DND-41 (cell line): ENCODE data around the gene GTF2E1.
"Not testable (repeated sequence)": the region's sequence is repeated elsewhere in the genome, so short reads cannot be mapped to it uniquely, and the experiment has no call there.

Experiments used
- ATAC-seq: fragments of 200-7000 bp; cut with Tn5 transposase; 3 replicates; pipeline ENCODE4 v1.9.1; 2021; ENCODE audit warnings: low read depth; ENCODE audit not compliant: insufficient read depth
- DNase-seq: peaks from one replicate; pipeline ENCODE4 v3.0.0-alpha.2; 2020
- H2AFZ ChIP-seq: 2 replicates; pipeline ENCODE4 v1.6.0; 2012; ENCODE audit warnings: low read depth, low read length
- H3K27ac ChIP-seq: 2 replicates; pipeline ENCODE4 v1.5.1; 2012; ENCODE audit warnings: low read length, inconsistent platforms
- H3K27me3 ChIP-seq: fragments of 200-600 bp; sonication (generic); 2 replicates; pipeline ENCODE4 v1.6.0; 2012; ENCODE audit warnings: low read length, mild to moderate bottlenecking, inconsistent platforms; ENCODE audit not compliant: insufficient read depth, poor library complexity
- H3K36me3 ChIP-seq: 2 replicates; pipeline ENCODE4 v1.5.1; 2012; ENCODE audit warnings: low read length, inconsistent platforms; ENCODE audit not compliant: insufficient read depth
- H3K4me1 ChIP-seq: 2 replicates; pipeline ENCODE4 v1.5.1; 2012; ENCODE audit warnings: mild to moderate bottlenecking, low read length; ENCODE audit not compliant: insufficient read depth
- H3K4me2 ChIP-seq: 2 replicates; pipeline ENCODE4 v1.6.0; 2012; ENCODE audit warnings: mild to moderate bottlenecking, moderate library complexity, low read length, inconsistent platforms; ENCODE audit not compliant: insufficient read depth
- H3K4me3 ChIP-seq, 2 experiments: fragments of 200-600 bp in 1 of 2; shearing (Covaris generic) in 1 of 2; 2 replicates each; pipeline ENCODE4 v1.5.1; 2012 to 2016; ENCODE audit warnings: inconsistent platforms in 2 of 2, low read length in 2 of 2, mild to moderate bottlenecking in 2 of 2, low read depth in 1 of 2, moderate library complexity in 1 of 2
- H3K79me2 ChIP-seq: 2 replicates; pipeline ENCODE4 v1.6.0; 2012; ENCODE audit warnings: low read length, inconsistent platforms; ENCODE audit not compliant: insufficient read depth
- H3K9ac ChIP-seq: 2 replicates; pipeline ENCODE4 v1.6.0; 2012; ENCODE audit warnings: low read depth, mild to moderate bottlenecking, inconsistent platforms, low read length, moderate library complexity
- H3K9me3 ChIP-seq: 2 replicates; pipeline ENCODE4 v1.5.1; 2012; ENCODE audit warnings: low read length, moderate library complexity, mild to moderate bottlenecking, inconsistent platforms; ENCODE audit not compliant: insufficient read depth, severe bottlenecking
- H4K20me1 ChIP-seq: 2 replicates; pipeline ENCODE4 v1.6.0; 2012; ENCODE audit warnings: low read length; ENCODE audit not compliant: insufficient read depth
- EZH2 ChIP-seq: IDR thresholded peaks from 3 replicates; pipeline ENCODE4 v1.6.1; 2012; ENCODE audit warnings: borderline replicate concordance, low read depth, mild to moderate bottlenecking, moderate library complexity, low read length, inconsistent platforms; ENCODE audit not compliant: severe bottlenecking
- TF ChIP-seq, protein P1 (sequence below): IDR thresholded peaks from 2 replicates; pipeline ENCODE4 v1.5.1; 2012; ENCODE audit warnings: borderline replicate concordance, low read length, moderate library complexity, mild to moderate bottlenecking; ENCODE audit not compliant: poor library complexity, severe bottlenecking; ENCODE audit errors: extremely low read depth

Gene GTF2E1

GRCh38 chr3:120730576-120731542 is 11.7 kb upstream of the GTF2E1 start:
- Histone ChIP-seq H3K9me3 (no peaks in the 10 kb centered on the region), H3K4me2 (no peak overlapping the region), H3K27ac (no peak overlapping the region), H3K27me3 (no peaks in the 10 kb centered on the region), H3K9ac (no peak overlapping the region), H3K36me3 (no peaks in the 10 kb centered on the region), H4K20me1 (no peaks in the 10 kb centered on the region), H2AFZ (no peak overlapping the region), H3K4me1 (no peaks in the 10 kb centered on the region), H3K79me2 (no peaks in the 10 kb centered on the region), H3K4me3 (no peak overlapping the region)
- TF ChIP-seq, protein P1, sequence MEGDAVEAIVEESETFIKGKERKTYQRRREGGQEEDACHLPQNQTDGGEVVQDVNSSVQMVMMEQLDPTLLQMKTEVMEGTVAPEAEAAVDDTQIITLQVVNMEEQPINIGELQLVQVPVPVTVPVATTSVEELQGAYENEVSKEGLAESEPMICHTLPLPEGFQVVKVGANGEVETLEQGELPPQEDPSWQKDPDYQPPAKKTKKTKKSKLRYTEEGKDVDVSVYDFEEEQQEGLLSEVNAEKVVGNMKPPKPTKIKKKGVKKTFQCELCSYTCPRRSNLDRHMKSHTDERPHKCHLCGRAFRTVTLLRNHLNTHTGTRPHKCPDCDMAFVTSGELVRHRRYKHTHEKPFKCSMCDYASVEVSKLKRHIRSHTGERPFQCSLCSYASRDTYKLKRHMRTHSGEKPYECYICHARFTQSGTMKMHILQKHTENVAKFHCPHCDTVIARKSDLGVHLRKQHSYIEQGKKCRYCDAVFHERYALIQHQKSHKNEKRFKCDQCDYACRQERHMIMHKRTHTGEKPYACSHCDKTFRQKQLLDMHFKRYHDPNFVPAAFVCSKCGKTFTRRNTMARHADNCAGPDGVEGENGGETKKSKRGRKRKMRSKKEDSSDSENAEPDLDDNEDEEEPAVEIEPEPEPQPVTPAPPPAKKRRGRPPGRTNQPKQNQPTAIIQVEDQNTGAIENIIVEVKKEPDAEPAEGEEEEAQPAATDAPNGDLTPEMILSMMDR, result no peak
- no peak for TF ChIP-seq EZH2
- no peak for DNase-seq
- no peak for ATAC-seq

- H3K4me2 ChIP-seq, ATAC-seq, H3K27ac ChIP-seq, H3K9me3 ChIP-seq, H3K9ac ChIP-seq, H2AFZ ChIP-seq, H3K4me3 ChIP-seq, DNase-seq, H4K20me1 ChIP-seq, H3K27me3 ChIP-seq: not testable (repeated sequence)
- Histone ChIP-seq H3K4me1 (peaks cover 13% of the 10 kb centered on the region), H3K79me2 (peaks cover 18% of the 10 kb centered on the region), H3K36me3 (peaks cover 11% of the 10 kb centered on the region)
Measured at GRCh38 chr3:120738006-120738405, 4.5 kb upstream of the GTF2E1 start.

DNA sequence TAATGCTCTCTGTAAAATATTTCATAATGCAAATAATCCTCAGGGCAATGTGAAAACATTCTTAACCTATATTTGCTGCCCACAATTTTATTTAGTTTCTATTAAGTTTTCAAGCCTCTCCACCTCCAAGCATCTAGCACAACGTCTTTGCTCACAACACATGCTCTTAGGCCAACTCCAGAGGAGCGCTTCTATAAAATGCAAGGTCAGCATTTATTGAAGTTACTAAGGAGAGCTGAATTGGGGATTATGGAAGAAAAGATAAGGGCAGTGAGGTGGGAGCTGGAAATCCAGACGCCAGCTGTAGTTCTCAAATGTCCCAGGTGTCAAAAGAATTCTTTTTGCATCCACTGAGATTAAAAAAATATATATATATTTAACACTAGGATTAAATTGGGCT is 1.2 kb upstream of the GTF2E1 start:
- Histone ChIP-seq H3K4me3 (peak overlapping the region; percentile 82 to 93; a peak in 3 of 4 replicates), H4K20me1 (no peaks in the 10 kb centered on the region), H3K36me3 (peaks cover 11% of the 10 kb centered on the region), H3K9ac (peak overlapping the region; percentile 83), H3K27me3 (no peaks in the 10 kb centered on the region), H3K4me1 (peaks cover 28% of the 10 kb centered on the region), H3K9me3 (no peaks in the 10 kb centered on the region), H3K79me2 (peaks cover 51% of the 10 kb centered on the region), H3K27ac (peak overlapping the region; percentile 98), H3K4me2 (peak overlapping the region; percentile 74), H2AFZ (peak overlapping the region; percentile 28; the same call in 1 of the 2 replicates)
- no peak for DNase-seq
- no peak for ATAC-seq
- no peak for TF ChIP-seq EZH2
- TF ChIP-seq, protein P1, result no peak

- no peak for DNase-seq
Measured at GRCh38 chr3:120741837-120742197, 727 bp upstream of the GTF2E1 start.

More at GRCh38 chr3:120741837-120742197, 727 bp upstream of the GTF2E1 start:
- Histone ChIP-seq H3K9ac (peak overlapping the region; percentile 83), H3K4me1 (peaks cover 28% of the 10 kb centered on the region), H3K9me3 (no peaks in the 10 kb centered on the region), H3K27me3 (no peaks in the 10 kb centered on the region), H3K36me3 (peaks cover 11% of the 10 kb centered on the region), H2AFZ (peak overlapping the region; percentile 95), H3K27ac (peak overlapping the region; percentile 98), H3K79me2 (peaks cover 56% of the 10 kb centered on the region), H4K20me1 (no peaks in the 10 kb centered on the region), H3K4me2 (peak overlapping the region; percentile 74), H3K4me3 (peak overlapping the region; percentile 82 to 93; a peak in 3 of 4 replicates)
- ATAC-seq, result no peak
- TF ChIP-seq, protein P1, result no peak
- no peak for TF ChIP-seq EZH2
